Smooth muscle cell (in vitro differentiated cells): Measurements from ENCODE around the gene RNF5. TPM values are rescaled to one million over a fixed set of nuclear protein-coding genes. Genes with fewer than 3 reads are reported as not detected.

Experiments used
- DNase-seq: peaks from one replicate; lab custom pipeline; 2025; ENCODE audit not compliant: unreplicated experiment; lab: John Stamatoyannopoulos, UW
- H2AFZ ChIP-seq: fragments of 200-600 bp; sonication (generic); 2 replicates; pipeline ENCODE4 v1.6.0; 2016; ENCODE audit warnings: antibody characterized with exemption, low read depth, mild to moderate bottlenecking
- H3F3A ChIP-seq: fragments of 200-600 bp; sonication (generic); 2 replicates; pipeline ENCODE4 v1.6.0; 2017; ENCODE audit warnings: antibody characterized with exemption, low read depth
- H3K27ac ChIP-seq: fragments of 200-600 bp; sonication (generic); 2 replicates; pipeline ENCODE4 v1.5.1; 2016; ENCODE audit warnings: low read depth, mild to moderate bottlenecking
- H3K27me3 ChIP-seq: fragments of 200-600 bp; sonication (generic); 2 replicates; pipeline ENCODE4 v1.6.1; 2016; ENCODE audit warnings: low read depth, mild to moderate bottlenecking
- H3K36me3 ChIP-seq: fragments of 200-600 bp; sonication (generic); 2 replicates; pipeline ENCODE4 v1.5.1; 2016; ENCODE audit warnings: low read depth
- H3K4me1 ChIP-seq: fragments of 200-600 bp; sonication (generic); 2 replicates; pipeline ENCODE4 v1.5.1; 2016; ENCODE audit warnings: low read depth
- H3K4me2 ChIP-seq: fragments of 200-600 bp; sonication (generic); 2 replicates; pipeline ENCODE4 v1.6.0; 2016; ENCODE audit warnings: mild to moderate bottlenecking
- H3K4me3 ChIP-seq: fragments of 200-600 bp; sonication (generic); 2 replicates; pipeline ENCODE4 v1.5.1; 2016; ENCODE audit warnings: mild to moderate bottlenecking
- H3K79me2 ChIP-seq: fragments of 200-600 bp; sonication (generic); 2 replicates; pipeline ENCODE4 v1.6.0; 2016; ENCODE audit warnings: low read depth, mild to moderate bottlenecking
- H3K9ac ChIP-seq: fragments of 200-600 bp; sonication (generic); 2 replicates; pipeline ENCODE4 v1.6.0; 2016; ENCODE audit warnings: low read depth
- H3K9me3 ChIP-seq: fragments of 200-600 bp; sonication (generic); replicated peaks from 2 replicates; pipeline ENCODE4 v1.5.1; 2016; ENCODE audit warnings: low read depth
- H4K20me1 ChIP-seq: fragments of 200-600 bp; sonication (generic); 2 replicates; pipeline ENCODE4 v1.6.0; 2016; ENCODE audit warnings: low read depth
- WGBS: methylation state at CpG from one replicate; pipeline ENCODE4 v1.1.7; 2016; ENCODE audit warnings: low lambda C conversion rate; 5-methylcytosine and 5-hydroxymethylcytosine counted together
- polyA plus RNA-seq: library from polyadenylated mRNA; unstranded; fragments of >200 nt; fragmentation: Nextera tagmentation; extraction: Ambion mirVana; gene quantifications from 2 replicates; pipeline ENCODE4 v1.2.1, GENCODE V29; 2016
- total RNA-seq: library from RNA; depleted of rRNA; stranded (reverse); fragments of >200 nt; gene quantifications from 2 replicates; pipeline ENCODE4 v1.2.3, GENCODE V29; 2014
- TF ChIP-seq, protein P1 (sequence below): fragments of 200-600 bp; sonication (generic); IDR thresholded peaks from 2 replicates; pipeline ENCODE4 v1.5.1; 2017; ENCODE audit warnings: borderline replicate concordance, mild to moderate bottlenecking, antibody characterized with exemption; ENCODE audit not compliant: insufficient read depth, poor library complexity, severe bottlenecking

RNF5 gene
- total and polyA plus RNA-seq, 2 experiments from 2014 or later = 49.3 to 75.9 TPM

DNA sequence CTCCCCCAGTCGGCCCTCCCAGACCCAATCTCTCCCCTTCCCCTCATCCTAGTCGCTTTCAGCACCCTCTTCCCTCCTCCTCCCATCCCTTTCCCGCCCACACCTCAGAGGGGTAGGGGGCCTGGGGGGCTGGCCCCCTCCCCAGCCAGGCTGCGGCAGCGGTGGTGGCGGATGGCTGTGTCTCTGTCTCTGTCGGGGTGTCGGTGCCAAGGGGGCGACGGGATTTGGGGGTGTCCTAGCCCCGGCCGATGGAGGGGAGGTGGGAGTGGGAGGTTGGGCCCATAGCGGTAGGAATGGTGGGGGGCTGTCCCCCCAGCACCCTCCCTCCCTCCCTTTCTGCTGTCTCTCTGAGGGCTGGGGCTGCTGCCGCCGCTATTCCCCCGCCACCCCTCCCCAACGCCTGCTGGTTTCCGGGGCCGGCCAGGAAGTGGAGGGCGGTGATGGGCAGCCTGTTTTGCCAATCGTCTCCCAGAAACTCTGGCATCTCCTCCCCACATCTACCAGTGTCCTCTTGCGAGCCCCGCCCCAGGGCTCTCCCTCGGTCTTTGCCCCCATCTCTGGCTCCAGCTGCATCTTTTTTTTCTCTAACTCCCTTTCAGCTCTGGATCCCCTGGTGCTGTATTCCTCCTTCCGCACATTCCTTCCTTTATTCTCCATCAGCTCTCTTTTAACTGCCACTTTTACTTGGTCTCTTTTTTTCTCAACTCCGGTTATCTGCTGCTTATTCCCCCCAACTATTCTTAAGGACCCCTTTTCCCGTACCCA lies 2.3 kb upstream of the RNF5 start, which contains the start of gene AGPAT1:
Gene AGPAT1 (minus strand): TSS at position 374 of the 765 bp plus-strand sequence. CDS start 4,588 bp downstream, outside the sequence.
- peaks cover 15% of the 10 kb centered on the region for H3K4me1 ChIP-seq
- no peaks in the 10 kb centered on the region for H3K36me3 ChIP-seq
- peak within 1 kb of the TSS; percentile 95 for H3K9ac ChIP-seq
- H3K4me2 ChIP-seq = peak within 1 kb of the TSS; percentile 94
- 3% methylated on average over 11 of the region's 27 CpGs for WGBS
- peak within 1 kb of the TSS; percentile 91 for H3K4me3 ChIP-seq
- peaks cover 9% of the 10 kb centered on the region for H3F3A ChIP-seq
- TF ChIP-seq, protein P1, sequence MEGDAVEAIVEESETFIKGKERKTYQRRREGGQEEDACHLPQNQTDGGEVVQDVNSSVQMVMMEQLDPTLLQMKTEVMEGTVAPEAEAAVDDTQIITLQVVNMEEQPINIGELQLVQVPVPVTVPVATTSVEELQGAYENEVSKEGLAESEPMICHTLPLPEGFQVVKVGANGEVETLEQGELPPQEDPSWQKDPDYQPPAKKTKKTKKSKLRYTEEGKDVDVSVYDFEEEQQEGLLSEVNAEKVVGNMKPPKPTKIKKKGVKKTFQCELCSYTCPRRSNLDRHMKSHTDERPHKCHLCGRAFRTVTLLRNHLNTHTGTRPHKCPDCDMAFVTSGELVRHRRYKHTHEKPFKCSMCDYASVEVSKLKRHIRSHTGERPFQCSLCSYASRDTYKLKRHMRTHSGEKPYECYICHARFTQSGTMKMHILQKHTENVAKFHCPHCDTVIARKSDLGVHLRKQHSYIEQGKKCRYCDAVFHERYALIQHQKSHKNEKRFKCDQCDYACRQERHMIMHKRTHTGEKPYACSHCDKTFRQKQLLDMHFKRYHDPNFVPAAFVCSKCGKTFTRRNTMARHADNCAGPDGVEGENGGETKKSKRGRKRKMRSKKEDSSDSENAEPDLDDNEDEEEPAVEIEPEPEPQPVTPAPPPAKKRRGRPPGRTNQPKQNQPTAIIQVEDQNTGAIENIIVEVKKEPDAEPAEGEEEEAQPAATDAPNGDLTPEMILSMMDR = no peak
- no peaks in the 10 kb centered on the region for H4K20me1 ChIP-seq
- H3K27me3 ChIP-seq = no peaks in the 10 kb centered on the region
- peak within 1 kb of the TSS; percentile 95 for H3K27ac ChIP-seq
- peak within 1 kb of the TSS; percentile 85 for H2AFZ ChIP-seq
- peaks cover 52% of the 10 kb centered on the region for H3K79me2 ChIP-seq
- no peaks in the 10 kb centered on the region for H3K9me3 ChIP-seq
- peak; percentile 74 for DNase-seq

DNA sequence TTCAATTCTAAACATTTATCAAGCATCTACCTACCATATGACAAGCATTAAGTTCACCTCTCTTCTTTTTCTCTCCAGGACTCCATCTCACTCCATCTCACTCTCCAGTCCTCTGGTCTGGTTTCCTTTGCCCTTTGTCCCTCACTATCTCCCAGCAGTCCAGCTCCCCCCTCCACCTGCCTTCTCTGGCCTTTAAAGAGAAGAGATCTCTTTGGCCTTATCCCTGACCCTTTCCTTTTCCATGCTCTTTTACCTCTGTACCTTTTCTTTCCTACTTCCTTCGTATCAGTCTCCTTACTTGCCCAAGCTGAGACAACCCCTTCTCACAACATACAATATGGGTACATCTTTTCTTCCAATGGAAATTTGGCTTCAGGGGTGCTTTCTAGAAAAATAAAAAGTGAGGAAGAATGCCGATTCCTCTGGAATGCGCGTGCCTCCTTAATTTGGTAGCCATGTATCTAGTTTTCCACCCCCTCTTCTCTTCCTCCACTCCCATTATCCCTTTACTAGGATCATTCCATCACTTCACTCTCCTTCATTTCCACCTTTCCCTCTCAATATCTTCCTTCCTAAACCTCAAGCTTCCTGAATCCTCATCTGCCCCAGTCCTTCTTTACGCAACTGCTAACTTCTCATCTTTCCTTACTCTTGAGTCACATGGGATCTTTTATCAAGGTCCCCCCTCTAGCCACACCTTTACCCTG lies 1.6 kb upstream of the RNF5 start:
- Histone ChIP-seq H3K9ac (peak overlapping the region; percentile 84), H2AFZ (peak overlapping the region; percentile 85), H3K27ac (peak overlapping the region; percentile 95), H3K4me3 (peak overlapping the region; percentile 91), H3K36me3 (no peaks in the 10 kb centered on the region), H3K79me2 (peaks cover 52% of the 10 kb centered on the region), H3F3A (peaks cover 9% of the 10 kb centered on the region), H4K20me1 (no peaks in the 10 kb centered on the region), H3K4me1 (peaks cover 15% of the 10 kb centered on the region), H3K27me3 (no peaks in the 10 kb centered on the region), H3K9me3 (no peaks in the 10 kb centered on the region), H3K4me2 (peak overlapping the region; percentile 94)
- TF ChIP-seq, protein P1 = no peak
- 12% methylated on average over 5 of the region's 5 CpGs for WGBS
- no peak for DNase-seq

DNA sequence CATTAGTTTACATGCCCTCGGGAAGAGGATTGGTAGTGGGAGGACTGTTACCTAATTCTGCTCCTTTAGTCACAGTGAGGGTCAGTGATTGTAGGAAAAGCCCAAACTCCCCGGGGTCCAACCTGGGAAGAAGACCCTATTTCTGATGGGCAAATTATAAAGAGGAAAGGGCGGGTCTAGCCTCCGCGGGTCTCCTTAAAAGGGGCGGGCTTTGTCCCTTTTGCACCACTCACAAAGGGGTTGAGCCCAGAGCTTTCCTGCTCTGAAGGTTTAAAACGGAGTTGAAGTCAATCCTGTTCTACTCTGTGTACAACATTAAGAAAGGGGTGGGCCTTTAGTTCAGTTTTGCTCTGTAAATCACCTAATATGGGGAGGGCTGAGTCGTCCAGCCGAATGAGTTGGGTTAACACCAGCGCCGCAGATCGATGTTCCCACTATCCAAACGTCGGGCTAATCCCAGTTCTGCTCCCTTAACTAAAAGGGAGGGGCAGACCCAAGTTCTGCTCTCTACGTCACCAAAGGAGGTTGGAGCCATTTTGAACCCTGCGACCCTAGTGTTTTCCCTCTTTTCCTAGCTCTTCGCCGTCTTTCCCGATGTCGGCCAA lies 920 bp upstream of the RNF5 start:
- 3% methylated on average over 20 of the region's 20 CpGs for WGBS
- Histone ChIP-seq H3K36me3 (no peaks in the 10 kb centered on the region), H3K79me2 (peaks cover 46% of the 10 kb centered on the region), H3K4me3 (peak overlapping the region; percentile 91), H3K27ac (peak overlapping the region; percentile 95), H3K9me3 (no peaks in the 10 kb centered on the region), H3K9ac (peak overlapping the region; percentile 84), H3K4me2 (peak overlapping the region; percentile 94), H4K20me1 (no peaks in the 10 kb centered on the region), H3K27me3 (no peaks in the 10 kb centered on the region), H3K4me1 (peaks cover 15% of the 10 kb centered on the region), H2AFZ (peak overlapping the region; percentile 85), H3F3A (peaks cover 9% of the 10 kb centered on the region)
- TF ChIP-seq, protein P1 = no peak
- no peak for DNase-seq
